Glomerular visceral epithelial cell (primary cell): Measurements from ENCODE around the gene ATP13A3.
A peak's percentile ranks its signal among the peaks of the same experiment; 100 is the strongest.

Experiments
- DNase-seq: peaks from one replicate; pipeline ENCODE4 v3.0.0-alpha.2; 2016; ENCODE audit errors: extremely low spot score

ATP13A3 gene

DNA sequence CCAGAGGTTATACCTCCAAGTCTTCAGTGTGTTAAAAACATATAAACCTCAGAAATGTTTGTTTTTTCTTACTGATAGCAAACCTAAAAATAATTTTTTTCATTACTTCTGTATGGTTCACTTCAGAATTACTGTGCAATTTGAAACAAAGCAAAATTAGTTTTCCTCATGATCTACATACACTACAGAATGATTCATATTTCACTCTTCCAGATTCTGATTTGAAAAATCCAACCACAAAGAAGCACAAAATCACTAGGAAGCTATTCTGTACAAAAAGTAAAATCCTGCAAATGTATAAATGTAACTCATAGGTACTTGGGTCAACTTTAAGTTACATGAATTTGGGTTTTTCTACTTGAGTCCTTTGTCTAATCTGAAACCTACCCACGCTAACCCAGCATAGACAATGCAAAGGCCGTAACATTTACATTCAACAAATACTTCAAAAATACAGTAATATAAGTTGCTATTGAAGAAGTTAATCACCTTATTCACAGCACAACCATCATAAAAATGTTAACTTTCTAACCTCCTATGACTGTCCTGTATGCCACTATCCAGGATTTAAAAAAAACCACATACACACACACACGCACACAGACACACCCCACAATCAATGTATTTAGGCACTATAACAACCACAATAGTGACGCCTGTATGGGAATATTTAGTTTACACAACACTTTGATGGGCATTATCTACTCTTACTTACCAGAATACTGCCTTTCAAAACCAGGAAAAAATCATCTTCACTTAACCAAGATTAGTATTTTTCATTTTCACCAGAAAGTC lies 11.5 kb downstream of the ATP13A3 start:
- no peak for DNase-seq

- DNase-seq: no peak
These were observed 12.1 kb downstream of the ATP13A3 start for GRCh38 chr3:194474675-194475074.

DNA sequence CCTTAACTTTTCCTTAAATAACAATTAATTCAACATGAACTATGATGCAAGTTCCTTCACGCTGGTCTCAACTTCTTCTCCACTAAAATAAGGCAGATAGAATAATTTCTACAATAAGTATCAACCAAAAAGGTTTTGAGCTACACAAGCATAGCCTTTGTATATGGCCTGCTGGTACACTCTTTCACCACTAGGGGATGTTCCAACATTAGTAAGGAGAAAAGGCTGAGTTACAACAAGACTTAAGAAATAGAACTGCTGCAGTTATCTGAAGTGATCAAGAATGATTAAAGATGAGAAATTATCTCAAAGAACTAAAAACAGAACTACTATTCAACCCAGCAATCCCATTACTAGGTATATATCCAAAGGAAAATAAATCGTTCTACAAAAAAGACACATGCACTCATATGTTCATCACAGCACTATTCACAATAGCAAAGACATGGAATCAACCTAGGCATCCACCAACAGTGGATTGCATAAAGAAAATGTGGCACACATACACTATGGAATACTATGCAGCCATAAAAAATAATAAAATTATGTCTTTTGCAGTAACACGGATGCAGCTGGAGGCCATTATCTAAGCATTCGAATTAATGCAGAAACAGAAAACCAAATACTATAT lies 14.4 kb downstream of the ATP13A3 start:
- peak; percentile 56 for DNase-seq

GRCh38 chr3:194471863-194472262 lies 14.9 kb downstream of the ATP13A3 start:
- no peak for DNase-seq

GRCh38 chr3:194470615-194471014 lies 16.2 kb downstream of the ATP13A3 start:
- DNase-seq: no peak

DNA sequence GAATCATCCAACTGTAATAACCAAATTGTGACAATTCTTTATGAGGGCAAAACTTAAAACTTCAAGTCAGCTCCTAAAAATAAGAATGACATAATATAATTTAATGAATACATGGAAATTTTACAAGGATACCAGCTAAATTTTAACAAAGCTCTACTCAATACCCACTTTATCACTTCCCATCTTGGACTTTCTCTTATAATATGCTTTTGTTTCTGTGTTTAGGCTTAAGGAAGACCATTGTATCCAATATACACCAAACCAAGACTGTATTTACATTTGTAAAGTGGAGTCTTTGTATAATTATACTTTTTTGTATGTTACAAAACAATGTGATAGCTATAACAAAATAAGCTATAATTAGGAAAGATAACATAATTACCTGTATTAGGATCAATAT lies 16.8 kb downstream of the ATP13A3 start:
- DNase-seq: no peak

- no peak for DNase-seq
These were observed 18.7 kb downstream of the ATP13A3 start for GRCh38 chr3:194468086-194468485.

GRCh38 chr3:194466761-194467356 lies 19.9 kb downstream of the ATP13A3 start:
- no peak for DNase-seq

GRCh38 chr3:194465920-194466570 lies 20.8 kb downstream of the ATP13A3 start:
- no peak for DNase-seq

DNA sequence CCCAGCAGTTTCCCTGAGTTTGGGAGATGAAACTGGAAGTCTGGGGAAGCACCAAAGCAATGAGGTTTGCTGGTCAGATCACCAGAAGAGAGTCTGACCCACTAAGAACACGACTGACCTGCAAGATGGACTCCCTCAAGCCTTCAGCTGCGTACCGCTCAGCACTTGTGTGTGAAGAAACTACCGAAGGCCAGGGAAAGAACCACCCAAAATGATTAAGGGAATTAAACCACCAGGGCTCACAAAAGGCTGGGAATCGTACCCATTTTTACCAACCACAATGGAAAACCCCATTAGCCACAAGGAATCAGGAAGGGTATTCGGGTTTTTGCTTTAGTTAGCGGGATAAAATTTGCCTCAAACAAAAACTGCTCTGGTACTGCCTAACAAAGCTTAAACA lies 21.6 kb downstream of the ATP13A3 start:
- no peak for DNase-seq

- no peak for DNase-seq
These were observed 22.1 kb downstream of the ATP13A3 start for GRCh38 chr3:194464692-194465091.

GRCh38 chr3:194462936-194463335 lies 23.9 kb downstream of the ATP13A3 start:
- no peak for DNase-seq

GRCh38 chr3:194460566-194460965 lies 26.2 kb downstream of the ATP13A3 start:
- no peak for DNase-seq

GRCh38 chr3:194458131-194458530 lies 28.7 kb downstream of the ATP13A3 start:
- no peak for DNase-seq

GRCh38 chr3:194455481-194455880 lies 31.3 kb downstream of the ATP13A3 start:
- no peak for DNase-seq

GRCh38 chr3:194450341-194450740 lies 36.5 kb downstream of the ATP13A3 start:
- DNase-seq: no peak

- no peak for DNase-seq
These were observed 36.9 kb downstream of the ATP13A3 start for GRCh38 chr3:194449913-194450312.

DNA sequence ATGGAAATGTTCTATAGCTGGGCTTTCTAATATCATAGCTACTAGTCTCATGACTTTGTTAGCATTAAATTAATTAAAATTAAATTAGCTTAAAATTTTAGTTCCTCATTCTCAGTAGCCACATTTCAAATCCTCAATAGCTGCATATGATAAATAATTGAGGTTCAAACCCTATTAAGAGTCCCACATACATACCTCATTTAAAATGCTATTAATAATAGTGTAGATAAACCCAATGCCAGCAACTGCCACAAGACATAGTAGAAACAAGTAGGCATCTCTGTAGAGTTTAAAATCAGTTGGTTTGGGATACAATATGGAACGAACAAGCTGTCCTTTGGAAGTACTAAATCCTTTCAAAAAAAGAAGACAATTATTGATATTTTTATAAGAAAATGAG lies 39.1 kb downstream of the ATP13A3 start:
- no peak for DNase-seq

- no peak for DNase-seq
These were observed 39.6 kb downstream of the ATP13A3 start for GRCh38 chr3:194447161-194447560.

- DNase-seq: no peak
These were observed 40.0 kb downstream of the ATP13A3 start for GRCh38 chr3:194446754-194447153.

- DNase-seq: no peak
These were observed 40.6 kb downstream of the ATP13A3 start for GRCh38 chr3:194446172-194446571.

- DNase-seq: no peak
These were observed 42.9 kb downstream of the ATP13A3 start for GRCh38 chr3:194443901-194444300.

- DNase-seq: no peak
These were observed 46.0 kb downstream of the ATP13A3 start for GRCh38 chr3:194440756-194441155.
